ENCODE data around the gene DLG2. TPM values are rescaled to one million over a fixed set of nuclear protein-coding genes. Genes with fewer than 3 reads are reported as not detected.

Gene DLG2
- total RNA-seq, 1 donor from 2014 or later, result 0.43 TPM

DNA sequence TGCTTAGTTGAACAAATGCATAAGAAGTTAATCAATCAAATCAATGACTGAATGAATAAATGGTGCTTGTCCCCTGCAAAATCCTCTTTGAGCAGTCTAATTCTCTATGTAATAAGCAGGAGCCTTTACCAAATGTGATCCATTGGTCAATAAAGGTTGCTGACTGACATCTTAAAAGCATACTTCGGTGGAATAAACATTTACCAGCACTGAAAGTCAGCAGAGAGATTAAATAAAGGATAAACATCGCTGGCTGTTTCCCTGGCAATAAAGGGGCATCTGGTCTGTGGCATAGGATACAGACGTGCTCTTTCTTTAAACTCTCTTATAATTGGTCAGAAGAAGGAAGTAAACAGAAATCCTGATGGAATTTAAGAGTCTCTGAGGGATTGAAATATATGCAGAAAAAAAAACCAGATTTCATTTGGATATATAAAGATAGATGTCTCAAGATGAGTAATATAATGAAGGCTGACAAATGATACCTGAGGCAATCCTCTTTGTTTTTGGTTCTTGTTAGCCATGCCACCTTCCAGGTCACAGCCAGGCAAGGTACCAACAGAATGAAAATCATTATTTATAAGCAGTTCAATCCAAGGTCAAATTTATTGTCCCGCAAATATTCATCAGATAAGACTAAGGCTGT, 1762.6 kb downstream of the DLG2 start:
- H3K4me1 ChIP-seq, result no peaks in the 10 kb centered on the region
- H3K9me3 ChIP-seq, result no peaks in the 10 kb centered on the region
- TF ChIP-seq, protein P1, sequence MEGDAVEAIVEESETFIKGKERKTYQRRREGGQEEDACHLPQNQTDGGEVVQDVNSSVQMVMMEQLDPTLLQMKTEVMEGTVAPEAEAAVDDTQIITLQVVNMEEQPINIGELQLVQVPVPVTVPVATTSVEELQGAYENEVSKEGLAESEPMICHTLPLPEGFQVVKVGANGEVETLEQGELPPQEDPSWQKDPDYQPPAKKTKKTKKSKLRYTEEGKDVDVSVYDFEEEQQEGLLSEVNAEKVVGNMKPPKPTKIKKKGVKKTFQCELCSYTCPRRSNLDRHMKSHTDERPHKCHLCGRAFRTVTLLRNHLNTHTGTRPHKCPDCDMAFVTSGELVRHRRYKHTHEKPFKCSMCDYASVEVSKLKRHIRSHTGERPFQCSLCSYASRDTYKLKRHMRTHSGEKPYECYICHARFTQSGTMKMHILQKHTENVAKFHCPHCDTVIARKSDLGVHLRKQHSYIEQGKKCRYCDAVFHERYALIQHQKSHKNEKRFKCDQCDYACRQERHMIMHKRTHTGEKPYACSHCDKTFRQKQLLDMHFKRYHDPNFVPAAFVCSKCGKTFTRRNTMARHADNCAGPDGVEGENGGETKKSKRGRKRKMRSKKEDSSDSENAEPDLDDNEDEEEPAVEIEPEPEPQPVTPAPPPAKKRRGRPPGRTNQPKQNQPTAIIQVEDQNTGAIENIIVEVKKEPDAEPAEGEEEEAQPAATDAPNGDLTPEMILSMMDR (IDR thresholded peaks at IDR 0.05), result no peak
- no peak overlapping the region for H3K4me3 ChIP-seq
- no peak overlapping the region for H3K27ac ChIP-seq
- no peaks in the 10 kb centered on the region for H3K36me3 ChIP-seq
- intact Hi-C loops (cut with DNase I), result no loop called here
- DNase-seq (ENCODE audit: low spot score in 2 of 2), result no peak
- H3K27me3 ChIP-seq, result no peaks in the 10 kb centered on the region

GRCh38 chr11:83863272-83863671, 1763.9 kb downstream of the DLG2 start:
- no peaks in the 10 kb centered on the region for H3K36me3 ChIP-seq
- TF ChIP-seq, protein P1 (IDR thresholded peaks at IDR 0.05), result no peak
- H3K4me1 ChIP-seq, result no peaks in the 10 kb centered on the region
- H3K9me3 ChIP-seq, result peaks cover 0 to 5% of the 10 kb centered on the region in 2 donors
- DNase-seq (ENCODE audit: low spot score in 2 of 2), result no peak
- H3K27ac ChIP-seq, result no peak overlapping the region
- intact Hi-C loops (cut with DNase I), result no loop called here
- no peaks in the 10 kb centered on the region for H3K27me3 ChIP-seq
- no peak overlapping the region for H3K4me3 ChIP-seq

DNA sequence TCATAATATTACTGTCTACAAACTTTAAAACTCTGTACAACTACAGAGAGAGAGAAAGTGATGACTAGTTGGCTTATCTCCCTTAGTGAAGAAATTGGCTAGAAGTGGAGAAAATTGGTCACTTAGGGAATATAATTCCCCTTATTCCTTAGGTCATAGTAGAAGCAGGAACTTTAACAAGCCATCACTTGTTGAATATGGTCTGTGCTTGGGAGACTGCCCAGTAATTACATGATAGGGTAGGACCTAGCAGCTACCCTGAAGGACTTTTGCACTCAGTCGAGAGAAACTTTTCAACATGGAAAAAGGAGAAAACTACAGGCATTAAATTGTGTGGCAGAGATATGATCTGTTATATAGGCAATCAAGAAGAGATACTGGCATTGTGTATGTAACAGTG, 1764.5 kb downstream of the DLG2 start:
- peaks cover 0 to 5% of the 10 kb centered on the region in 2 donors for H3K9me3 ChIP-seq
- TF ChIP-seq, protein P1 (IDR thresholded peaks at IDR 0.05), result no peak
- H3K36me3 ChIP-seq, result no peaks in the 10 kb centered on the region
- H3K27me3 ChIP-seq, result no peaks in the 10 kb centered on the region
- intact Hi-C loops (cut with DNase I), result no loop called here
- no peak for DNase-seq (ENCODE audit: low spot score in 2 of 2)
- H3K4me1 ChIP-seq, result no peaks in the 10 kb centered on the region
- no peak overlapping the region for H3K27ac ChIP-seq
- H3K4me3 ChIP-seq, result no peak overlapping the region

DNA sequence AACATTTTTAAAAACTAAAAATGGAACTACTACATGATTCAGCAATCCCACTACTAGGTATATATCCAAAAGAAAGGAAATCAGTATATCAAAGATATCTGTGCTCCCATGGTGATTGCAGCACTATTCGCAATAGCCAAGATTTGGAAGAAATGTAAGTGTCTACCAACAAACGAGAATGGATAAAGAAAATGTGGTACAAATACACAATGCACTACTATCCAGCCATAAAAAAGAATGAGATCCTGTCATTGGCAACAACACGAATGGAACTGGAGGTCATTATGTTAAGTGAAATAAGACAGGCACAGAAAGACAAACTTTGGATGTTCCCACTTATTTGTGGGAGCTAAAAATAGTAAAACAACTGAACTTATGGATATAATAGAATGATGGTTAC, 1765.1 kb downstream of the DLG2 start:
- no peaks in the 10 kb centered on the region for H3K4me1 ChIP-seq
- H3K4me3 ChIP-seq, result no peak overlapping the region
- intact Hi-C loops (cut with DNase I), result no loop called here
- peaks cover 0 to 5% of the 10 kb centered on the region in 2 donors for H3K9me3 ChIP-seq
- TF ChIP-seq, protein P1 (IDR thresholded peaks at IDR 0.05), result no peak
- no peak overlapping the region for H3K27ac ChIP-seq
- DNase-seq (ENCODE audit: low spot score in 2 of 2), result no peak
- no peaks in the 10 kb centered on the region for H3K36me3 ChIP-seq
- no peaks in the 10 kb centered on the region for H3K27me3 ChIP-seq

GRCh38 chr11:83858694-83859093, 1768.5 kb downstream of the DLG2 start:
- H3K4me1 ChIP-seq, result no peaks in the 10 kb centered on the region
- intact Hi-C loops (cut with DNase I), result no loop called here
- DNase-seq (ENCODE audit: low spot score in 2 of 2), result no peak
- no peaks in the 10 kb centered on the region for H3K27me3 ChIP-seq
- no peaks in the 10 kb centered on the region for H3K36me3 ChIP-seq
- TF ChIP-seq, protein P1 (IDR thresholded peaks at IDR 0.05), result no peak
- H3K9me3 ChIP-seq, result peaks cover 0 to 5% of the 10 kb centered on the region in 2 donors
- H3K27ac ChIP-seq, result no peak overlapping the region
- H3K4me3 ChIP-seq, result no peak overlapping the region

DNA sequence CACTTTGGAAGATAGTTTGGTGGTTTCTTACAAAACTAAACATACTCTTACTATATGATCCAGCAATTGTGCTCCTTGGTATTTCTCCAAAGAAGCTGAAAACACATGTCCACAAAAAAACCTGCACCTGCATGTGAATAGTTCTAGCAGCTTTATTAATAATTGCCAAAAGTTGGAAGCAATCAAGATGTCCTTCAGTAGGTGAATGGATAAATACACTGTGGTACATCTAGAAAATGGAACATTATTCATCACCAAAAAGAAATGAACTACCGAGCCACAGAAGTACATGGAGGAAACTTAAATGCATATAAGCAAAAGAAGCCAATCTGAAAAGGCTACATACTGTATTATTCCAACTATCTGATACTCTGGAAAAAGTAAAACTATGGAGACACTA, 1771.9 kb downstream of the DLG2 start:
- intact Hi-C loops (cut with DNase I), result no loop called here
- Histone ChIP-seq H3K36me3 (no peaks in the 10 kb centered on the region), H3K9me3 (peaks cover 0 to 5% of the 10 kb centered on the region in 2 donors), H3K4me1 (no peaks in the 10 kb centered on the region), H3K27me3 (no peaks in the 10 kb centered on the region), H3K4me3 (no peak overlapping the region), H3K27ac (no peak overlapping the region)
- no peak for DNase-seq (ENCODE audit: low spot score in 2 of 2)
- TF ChIP-seq, protein P1 (IDR thresholded peaks at IDR 0.05), result no peak
